Spleen (tissue), 11 donors: ENCODE data around the gene C5orf52. TPM values are rescaled to one million over a fixed set of nuclear protein-coding genes. Genes with fewer than 3 reads are reported as not detected.

Source experiments
- DNase-seq: peaks from one replicate; pipeline ENCODE4 v3.0.0-alpha.2; 2020
- H3K27ac ChIP-seq, 8 donors: fragments of 200-600 bp; sonication (generic) in 7 of 8; 1 replicate in 4 of 8; 2 replicates in 4 of 8; pipeline versions ENCODE4 v1.5.0 to v1.8.0; 2016 to 2021; ENCODE audit warnings: inconsistent platforms in 4 of 8, mild to moderate bottlenecking in 4 of 8, moderate library complexity in 1 of 8
- H3K27me3 ChIP-seq, 7 donors: fragments of 200-600 bp; sonication (generic) in 6 of 7; replicated peaks in 1 of 7; 1 replicate in 4 of 7; 2 replicates in 3 of 7; pipeline versions ENCODE4 v1.5.0 to v1.8.0; 2016 to 2021; ENCODE audit warnings: inconsistent platforms in 3 of 7, mild to moderate bottlenecking in 1 of 7
- H3K36me3 ChIP-seq, 6 donors: fragments of 200-600 bp; sonication (generic) in 5 of 6; 1 replicate in 4 of 6; 2 replicates in 2 of 6; pipeline versions ENCODE4 v1.5.0 to v1.8.0; 2016 to 2021; ENCODE audit warnings: inconsistent platforms in 2 of 6
- H3K4me1 ChIP-seq, 6 donors: fragments of 200-600 bp; sonication (generic) in 5 of 6; 1 replicate in 3 of 6; 2 replicates in 3 of 6; pipeline versions ENCODE4 v1.5.0 to v1.8.0; 2016 to 2021; ENCODE audit warnings: inconsistent platforms in 3 of 6
- H3K4me3 ChIP-seq, 8 donors: fragments of 200-600 bp; sonication (generic) in 7 of 8; 1 replicate in 4 of 8; 2 replicates in 4 of 8; pipeline versions ENCODE4 v1.5.0 to v1.8.0; 2016 to 2021; ENCODE audit warnings: inconsistent platforms in 4 of 8, mild to moderate bottlenecking in 4 of 8, moderate library complexity in 2 of 8
- H3K9me3 ChIP-seq, 8 donors: fragments of 200-600 bp; sonication (generic) in 7 of 8; 1 replicate in 4 of 8; 2 replicates in 4 of 8; pipeline versions ENCODE4 v1.5.0 to v1.8.0; 2016 to 2021; ENCODE audit warnings: inconsistent platforms in 4 of 8
- POLR2A ChIP-seq, 3 donors: fragments of 450-650 bp; IDR thresholded peaks; one replicate each; pipeline ENCODE4 v1.5.1; 2017; ENCODE audit warnings: antibody characterized with exemption in 3 of 3, mild to moderate bottlenecking in 1 of 3
- POLR2AphosphoS5 ChIP-seq, 3 donors: sonication (generic); formaldehyde crosslinking; IDR thresholded peaks; one replicate each; pipeline ENCODE4 v1.5.1; 2017; ENCODE audit warnings: antibody characterized with exemption in 3 of 3
- WGBS, 5 donors: extraction: QIAGEN DNeasy Blood & Tissue Kit in 3 of 5; methylation state at CpG; one replicate each; pipeline versions ENCODE4 v1.1.5 to v1.1.7; 2013 to 2018; 5-methylcytosine and 5-hydroxymethylcytosine counted together
- intact Hi-C: fragments of 100-400 bp; cut with DNase I; formaldehyde crosslinking; loops from one replicate; pipeline ENCODE4 v1.15.0; 2023; ENCODE audit warnings: low total_unique reads
- polyA plus RNA-seq, 3 donors: library from polyadenylated mRNA; stranded (reverse); fragments of 200-250 nt; gene quantifications; one replicate each; pipeline ENCODE4 v1.2.1, GENCODE V29; 2013
- total RNA-seq, 7 donors: library from RNA; depleted of rRNA in 3 of 7; stranded (reverse); fragments of >200 nt in 3 of 7; fragmentation: NEBNext Ultra II Directional in 4 of 7; extraction: Animal tissue kit (Norgen Biotek cat#: 25700) in 4 of 7; gene quantifications; one replicate each; pipeline versions ENCODE4 v1.1.0 to v1.2.1, GENCODE V29; 2016 to 2021
- TF ChIP-seq, protein P1 (sequence below), 11 experiments: fragments of 200-600 bp in 7 of 11; fragments of 450-650 bp in 4 of 11; sonication (generic) in 4 of 11; IDR thresholded peaks in 8 of 11; conservative IDR thresholded peaks in 3 of 11; 1 replicate in 7 of 11; 2 replicates in 4 of 11; pipeline versions ENCODE4 v1.4.0 to v1.8.0; 2016 to 2021; ENCODE audit warnings: antibody characterized with exemption in 11 of 11, inconsistent platforms in 4 of 11, mild to moderate bottlenecking in 1 of 11
- donor health status: healthy with polysubstance abuse.
- donor health status: DM: no; HTN: no; CAD: no; lungs with moderate emphysema.
- donor health status: DM: no; HTN: no; CAD: no.
- donor health status: Bipolar disorder and iron deficiency.
- donor health status: healthy.
- donor health status: DM: no; HTN: no; CAD: no.
- donor health status: DM: yes; HTN: yes; CAD: no.

The C5orf52 gene
- total and polyA plus RNA-seq, 10 donors: not detected

DNA sequence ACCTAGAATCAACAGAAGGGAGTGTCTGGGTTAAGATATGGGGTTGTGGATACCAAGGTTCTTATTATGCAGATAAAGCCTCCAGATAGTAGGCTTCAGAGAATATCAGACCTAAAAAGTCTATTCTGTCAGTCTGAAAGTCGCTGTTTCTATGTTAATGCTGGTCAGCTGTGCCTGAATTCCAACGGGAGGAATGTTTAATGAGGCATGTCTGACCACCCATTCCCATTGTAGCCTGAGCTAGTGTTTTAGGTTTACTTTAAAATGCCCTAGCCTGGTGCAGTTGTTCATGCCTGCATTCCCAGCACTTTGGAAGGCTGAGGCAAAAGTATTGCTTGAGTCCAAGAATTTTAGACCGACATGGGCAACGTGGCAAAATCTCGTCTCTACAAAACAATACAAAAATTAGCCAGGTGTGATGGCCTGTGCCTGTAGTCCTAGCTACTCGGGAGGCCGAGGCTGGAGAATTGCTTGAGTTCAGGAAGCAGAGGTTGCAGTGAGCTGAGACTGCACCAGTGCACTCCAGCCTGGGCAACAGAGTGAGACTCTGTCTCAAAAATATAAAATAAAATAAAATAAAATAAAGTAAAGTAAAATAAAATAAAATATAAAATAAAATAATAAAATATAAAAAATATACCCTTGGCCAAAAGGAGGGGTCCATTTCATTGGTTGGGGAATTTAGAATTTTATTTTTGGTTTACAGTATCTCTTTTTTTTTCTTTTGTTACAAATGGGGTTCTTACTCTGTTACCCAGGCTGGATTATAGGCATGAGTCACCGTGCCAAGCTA, 11.3 kb upstream of the C5orf52 start:
- WGBS, 5 donors: 88 to 96% (median 92%) methylated on average over 8 of the region's 8 CpGs
- no peak for DNase-seq
- Histone ChIP-seq H3K27me3 (no peaks in the 10 kb centered on the region), H3K4me1 (no peaks in the 10 kb centered on the region), H3K27ac (no peak overlapping the region), H3K36me3 (peaks cover 0 to 19% (median 0%) of the 10 kb centered on the region in 6 donors), H3K9me3 (peaks cover 4 to 56% (median 48%) of the 10 kb centered on the region in 8 donors), H3K4me3 (no peak overlapping the region)
- TF ChIP-seq, protein P1, sequence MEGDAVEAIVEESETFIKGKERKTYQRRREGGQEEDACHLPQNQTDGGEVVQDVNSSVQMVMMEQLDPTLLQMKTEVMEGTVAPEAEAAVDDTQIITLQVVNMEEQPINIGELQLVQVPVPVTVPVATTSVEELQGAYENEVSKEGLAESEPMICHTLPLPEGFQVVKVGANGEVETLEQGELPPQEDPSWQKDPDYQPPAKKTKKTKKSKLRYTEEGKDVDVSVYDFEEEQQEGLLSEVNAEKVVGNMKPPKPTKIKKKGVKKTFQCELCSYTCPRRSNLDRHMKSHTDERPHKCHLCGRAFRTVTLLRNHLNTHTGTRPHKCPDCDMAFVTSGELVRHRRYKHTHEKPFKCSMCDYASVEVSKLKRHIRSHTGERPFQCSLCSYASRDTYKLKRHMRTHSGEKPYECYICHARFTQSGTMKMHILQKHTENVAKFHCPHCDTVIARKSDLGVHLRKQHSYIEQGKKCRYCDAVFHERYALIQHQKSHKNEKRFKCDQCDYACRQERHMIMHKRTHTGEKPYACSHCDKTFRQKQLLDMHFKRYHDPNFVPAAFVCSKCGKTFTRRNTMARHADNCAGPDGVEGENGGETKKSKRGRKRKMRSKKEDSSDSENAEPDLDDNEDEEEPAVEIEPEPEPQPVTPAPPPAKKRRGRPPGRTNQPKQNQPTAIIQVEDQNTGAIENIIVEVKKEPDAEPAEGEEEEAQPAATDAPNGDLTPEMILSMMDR (IDR thresholded peaks at IDR 0.05 in 8 of 11, conservative IDR thresholded peaks at IDR 0.05 in 3 of 11): no peak
- TF ChIP-seq POLR2A (IDR thresholded peaks at IDR 0.05): no peak
- TF ChIP-seq POLR2AphosphoS5 (IDR thresholded peaks at IDR 0.05): no peak
- intact Hi-C loops: no loop called here

DNA sequence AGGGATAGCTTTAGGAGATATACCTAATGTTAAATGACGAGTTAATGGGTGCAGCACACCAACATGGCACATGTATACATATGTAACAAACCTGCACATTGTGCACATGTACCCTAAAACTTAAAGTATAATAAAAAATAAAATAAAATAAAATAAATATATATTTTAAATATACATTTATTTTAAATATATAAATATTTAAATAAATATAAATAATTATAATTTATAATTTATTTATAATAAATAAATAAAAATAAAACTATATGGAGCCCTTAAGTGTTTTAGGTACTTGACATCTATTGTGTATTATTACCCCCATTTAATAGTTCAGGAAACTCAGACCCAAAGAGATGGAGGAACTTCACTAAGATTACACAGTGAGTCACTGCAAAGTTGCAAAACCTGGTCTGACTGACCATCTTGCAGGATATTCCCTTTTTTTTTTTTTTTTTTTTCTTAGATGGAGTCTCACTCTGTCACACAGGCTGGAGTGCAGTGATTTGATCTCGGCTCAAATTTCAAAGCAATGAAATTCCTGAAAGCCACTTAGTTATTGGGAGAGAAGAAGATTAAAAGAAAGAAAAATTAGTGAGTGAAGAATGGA, 5.8 kb upstream of the C5orf52 start:
- intact Hi-C loops: no loop called here
- 75 to 91% (median 84%) methylated on average over 2 of the region's 2 CpGs for WGBS, 5 donors
- Histone ChIP-seq H3K27me3 (peaks cover 0 to 14% (median 0%) of the 10 kb centered on the region in 7 donors), H3K36me3 (no peaks in the 10 kb centered on the region), H3K4me1 (peaks cover 0 to 9% (median 6%) of the 10 kb centered on the region in 6 donors), H3K9me3 (peaks cover 0 to 12% (median 9%) of the 10 kb centered on the region in 8 donors), H3K27ac (no peak overlapping the region), H3K4me3 (no peak overlapping the region)
- DNase-seq: no peak
- TF ChIP-seq POLR2A (IDR thresholded peaks at IDR 0.05): no peak
- TF ChIP-seq POLR2AphosphoS5 (IDR thresholded peaks at IDR 0.05): no peak
- TF ChIP-seq, protein P1 (IDR thresholded peaks at IDR 0.05 in 8 of 11, conservative IDR thresholded peaks at IDR 0.05 in 3 of 11): no peak

- DNase-seq: no peak
- Histone ChIP-seq H3K27me3 (peaks cover 0 to 32% (median 4%) of the 10 kb centered on the region in 7 donors), H3K27ac (no peak overlapping the region), H3K4me1 (peaks cover 0 to 23% (median 17%) of the 10 kb centered on the region in 6 donors), H3K36me3 (no peaks in the 10 kb centered on the region), H3K9me3 (no peaks in the 10 kb centered on the region), H3K4me3 (no peak overlapping the region)
- intact Hi-C loops: no loop called here
- TF ChIP-seq, protein P1 (IDR thresholded peaks at IDR 0.05 in 8 of 11, conservative IDR thresholded peaks at IDR 0.05 in 3 of 11): no peak
- TF ChIP-seq POLR2AphosphoS5 (IDR thresholded peaks at IDR 0.05) (no peak), POLR2A (IDR thresholded peaks at IDR 0.05) (no peak)
- 80 to 95% (median 86%) methylated on average over 1 of the region's 1 CpG for WGBS, 5 donors
Observed at GRCh38 chr5:157668356-157668755, 3.0 kb upstream of the C5orf52 start.

DNA sequence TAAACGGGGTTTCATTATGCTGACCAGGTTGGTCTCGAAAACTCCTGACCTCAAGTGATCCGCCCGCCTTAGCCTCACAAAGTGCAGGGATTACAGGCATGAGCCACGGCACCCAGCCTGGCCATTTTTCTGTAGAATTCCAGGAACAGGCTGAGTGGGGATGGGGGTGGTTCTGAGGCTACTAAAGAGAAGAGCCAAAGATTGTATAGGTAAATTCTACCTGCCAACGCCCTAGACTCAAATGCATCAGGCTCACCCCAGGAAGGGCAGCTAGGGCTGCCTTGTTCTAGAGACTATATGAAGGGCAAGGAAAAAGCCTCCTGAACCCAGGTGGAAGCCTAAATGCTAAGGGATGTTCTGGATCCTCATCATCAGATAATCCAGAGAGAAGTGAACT, 1.6 kb upstream of the C5orf52 start:
- Histone ChIP-seq H3K4me3 (no peak overlapping the region), H3K36me3 (no peaks in the 10 kb centered on the region), H3K9me3 (no peaks in the 10 kb centered on the region), H3K4me1 (peaks cover 0 to 23% (median 17%) of the 10 kb centered on the region in 6 donors), H3K27me3 (peaks cover 0 to 32% (median 4%) of the 10 kb centered on the region in 7 donors), H3K27ac (no peak overlapping the region)
- 81 to 95% (median 91%) methylated on average over 6 of the region's 6 CpGs for WGBS, 5 donors
- intact Hi-C loops: loop anchor here (5.0 kb wide), 1 partner anchor 48 kb away; no protein-coding TSS in a partner anchor
- no peak for DNase-seq
- no peak for TF ChIP-seq POLR2AphosphoS5 (IDR thresholded peaks at IDR 0.05)
- TF ChIP-seq, protein P1 (IDR thresholded peaks at IDR 0.05 in 8 of 11, conservative IDR thresholded peaks at IDR 0.05 in 3 of 11): no peak
- no peak for TF ChIP-seq POLR2A (IDR thresholded peaks at IDR 0.05)
